HG03521 (cell line): ENCODE measurements around the gene REEP6.
A peak's percentile ranks its signal among the peaks of the same experiment; 100 is the strongest.
"Not testable (repeated sequence)": the region's sequence is repeated elsewhere in the genome, so short reads cannot be mapped to it uniquely, and the experiment has no call there.

Experiments
- ATAC-seq: cut with Tn5 transposase; IDR thresholded peaks from one replicate; pipeline ENCODE4 v1.9.1; 2021; ENCODE audit warnings: mild to moderate bottlenecking, moderate library complexity; ENCODE audit not compliant: unreplicated experiment

REEP6 gene

GRCh38 chr19:1488282-1488601, 2.7 kb upstream of the REEP6 start:
- no peak for ATAC-seq

- ATAC-seq, result no peak
These were observed 1.3 kb upstream of the REEP6 start for GRCh38 chr19:1489463-1490310.

- peak; percentile 87 for ATAC-seq
These were observed 469 bp upstream of the REEP6 start, which contains the start of gene PCSK4 for GRCh38 chr19:1490311-1491113. Gene PCSK4, minus strand, starts transcription at chr19:1490350. Its CDS starts 4 bp downstream, at chr19:1490346.

- no peak for ATAC-seq
These were observed 829 bp downstream of the REEP6 start for GRCh38 chr19:1491849-1492170.

GRCh38 chr19:1492474-1493006, 1.6 kb downstream of the REEP6 start:
- no peak for ATAC-seq

- ATAC-seq, result no peak
These were observed 3.3 kb downstream of the REEP6 start for GRCh38 chr19:1494115-1494815.

GRCh38 chr19:1495051-1495798, 4.2 kb downstream of the REEP6 start:
- no peak for ATAC-seq

- ATAC-seq, result no peak
These were observed 5.1 kb downstream of the REEP6 start for GRCh38 chr19:1495799-1496713.

GRCh38 chr19:1496714-1497577, 6.0 kb downstream of the REEP6 start:
- ATAC-seq, result no peak

- no peak for ATAC-seq
These were observed 6.7 kb downstream of the REEP6 start for GRCh38 chr19:1497578-1498235.

GRCh38 chr19:1499231-1499630, 8.2 kb downstream of the REEP6 start:
- ATAC-seq, result not testable (repeated sequence)

GRCh38 chr19:1501200-1501595, 10.2 kb downstream of the REEP6 start:
- no peak for ATAC-seq

GRCh38 chr19:1502433-1503088, 11.6 kb downstream of the REEP6 start:
- ATAC-seq, result no peak

- ATAC-seq, result no peak
These were observed 12.3 kb downstream of the REEP6 start for GRCh38 chr19:1503089-1503924.

GRCh38 chr19:1503925-1504773, 13.2 kb downstream of the REEP6 start:
- no peak for ATAC-seq

- ATAC-seq, result no peak
These were observed 14.0 kb downstream of the REEP6 start for GRCh38 chr19:1505012-1505411.
